ENCODE measurements around the gene LPCAT1. TPM values are rescaled to one million over a fixed set of nuclear protein-coding genes. Genes with fewer than 3 reads are reported as not detected.

LPCAT1 gene
- total RNA-seq, 1 donor = 41.3 TPM

GRCh38 chr5:1445313-1445688, 78.5 kb downstream of the LPCAT1 start, which contains the start of gene SLC6A3:
TSS of gene SLC6A3 (minus strand) at chr5:1445440. CDS start at chr5:1443197, 2,243 bp downstream.
- H3K4me3 ChIP-seq (ENCODE audit: low read depth, low read length) = no peak within 1 kb of the TSS
- TF ChIP-seq CTCF (IDR thresholded peaks at IDR 0.05; ENCODE audit: insufficient read depth, low read length) = no peak
- DNase-seq (ENCODE audit: low read depth) = no peak

GRCh38 chr5:1444361-1445189, 79.2 kb downstream of the LPCAT1 start:
- no peak for DNase-seq (ENCODE audit: low read depth)
- TF ChIP-seq CTCF (IDR thresholded peaks at IDR 0.05; ENCODE audit: insufficient read depth, low read length) = no peak
- H3K4me3 ChIP-seq (ENCODE audit: low read depth, low read length) = no peak overlapping the region

- TF ChIP-seq CTCF (IDR thresholded peaks at IDR 0.05; ENCODE audit: insufficient read depth, low read length) = no peak
- no peak for DNase-seq (ENCODE audit: low read depth)
Measured at GRCh38 chr5:1443991-1444360, 79.8 kb downstream of the LPCAT1 start.

GRCh38 chr5:1443171-1443570, 80.6 kb downstream of the LPCAT1 start:
- no peak overlapping the region for H3K4me3 ChIP-seq (ENCODE audit: low read depth, low read length)
- TF ChIP-seq CTCF (IDR thresholded peaks at IDR 0.05; ENCODE audit: insufficient read depth, low read length) = no peak
- no peak for DNase-seq (ENCODE audit: low read depth)

More at GRCh38 chr5:1443991-1444360, 79.8 kb downstream of the LPCAT1 start:
- H3K4me3 ChIP-seq (ENCODE audit: low read depth, low read length) = no peak overlapping the region

GRCh38 chr5:1442222-1443145, 81.3 kb downstream of the LPCAT1 start:
- no peak for TF ChIP-seq CTCF (IDR thresholded peaks at IDR 0.05; ENCODE audit: insufficient read depth, low read length)
- DNase-seq (ENCODE audit: low read depth) = no peak
- H3K4me3 ChIP-seq (ENCODE audit: low read depth, low read length) = no peak overlapping the region

DNA sequence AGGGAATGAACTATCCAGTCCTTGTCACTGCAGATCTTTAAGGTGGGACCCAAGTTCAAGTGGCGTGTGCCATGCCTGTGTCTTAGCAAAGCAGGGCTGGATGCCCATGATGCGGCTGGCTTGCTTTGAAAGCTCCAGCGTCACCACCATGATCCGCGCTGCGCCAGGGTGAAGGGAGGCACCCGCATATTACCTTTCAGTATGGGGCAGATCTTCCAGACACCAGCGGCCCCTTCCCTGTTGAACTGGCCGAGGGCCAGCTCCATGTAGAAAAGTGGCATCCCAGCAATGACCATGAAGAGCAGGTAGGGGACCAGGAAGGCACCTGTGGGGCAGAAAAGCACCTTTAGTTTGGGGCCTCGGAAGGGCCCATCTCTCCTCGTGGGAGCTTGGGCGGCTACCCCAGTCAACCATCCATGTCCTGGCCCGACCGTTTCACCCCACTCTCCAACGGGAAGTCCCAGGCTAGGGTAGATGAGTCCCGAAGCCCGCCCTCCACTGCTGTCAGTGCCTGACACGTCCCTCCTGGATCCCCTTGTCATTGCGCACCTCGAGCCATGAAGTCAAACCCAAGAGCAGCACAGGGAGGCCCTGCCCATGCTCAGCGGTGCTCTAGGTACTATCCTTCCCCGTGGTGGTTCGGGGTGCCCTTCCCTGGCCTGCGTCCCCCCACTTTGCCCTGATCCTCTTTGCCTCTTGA, 82.4 kb downstream of the LPCAT1 start:
- TF ChIP-seq CTCF (IDR thresholded peaks at IDR 0.05; ENCODE audit: insufficient read depth, low read length) = no peak
- DNase-seq (ENCODE audit: low read depth) = no peak
- H3K4me3 ChIP-seq (ENCODE audit: low read depth, low read length) = no peak overlapping the region

All from fibroblast of the aortic adventitia (primary cell).